Measurements from ENCODE around the gene AATF.

AATF gene

DNA sequence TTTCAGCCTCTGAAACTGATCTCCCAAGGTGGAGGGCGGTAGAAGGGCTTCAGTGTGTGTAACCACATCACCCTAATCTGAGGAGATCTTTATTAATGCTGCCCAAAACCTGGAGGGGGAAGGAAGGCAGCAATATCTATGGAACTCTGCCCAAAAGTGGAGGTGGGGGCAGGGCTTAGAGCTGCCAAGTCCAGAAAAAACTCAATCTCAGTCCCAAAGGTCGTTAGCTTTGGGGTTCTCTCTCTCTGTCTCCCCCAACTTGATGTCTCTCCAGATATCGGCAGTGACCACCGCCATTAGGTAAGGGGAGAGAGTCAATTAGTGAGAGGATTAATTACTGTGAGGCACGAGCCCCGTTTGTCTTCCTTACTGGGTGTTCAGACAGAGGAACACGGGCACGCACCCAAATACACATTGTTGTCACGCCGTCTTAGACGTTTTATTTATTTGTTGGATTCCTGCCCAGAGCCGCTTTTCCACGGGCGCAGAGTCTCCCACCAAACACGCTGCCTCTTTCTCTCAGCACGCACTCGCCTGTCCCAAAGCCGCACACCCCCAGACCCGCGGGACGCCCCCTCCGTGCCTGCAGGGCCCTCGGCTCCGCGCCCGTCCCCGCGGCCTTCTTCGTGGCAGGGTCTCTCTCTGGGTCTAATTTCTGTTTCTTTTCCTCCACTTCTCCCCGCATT, 16.9 kb upstream of the AATF start:
- DNase-seq, result peak; percentile 32

DNA sequence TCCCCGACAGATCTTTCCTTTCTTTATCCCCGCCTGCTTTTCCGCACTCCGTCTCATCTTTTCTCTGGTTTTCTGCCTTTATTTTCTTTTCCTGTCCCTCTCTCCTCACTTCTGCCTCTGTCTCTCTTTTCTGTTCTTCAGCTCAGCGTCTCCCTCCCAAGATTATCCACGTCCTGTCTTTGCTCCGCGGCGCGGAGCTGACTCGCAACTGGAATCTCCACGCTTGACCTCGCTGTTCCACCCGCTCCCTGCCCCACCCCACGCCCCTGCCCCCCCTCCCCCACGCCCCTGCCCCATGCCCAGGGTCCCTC, 16.4 kb upstream of the AATF start:
- DNase-seq, result no peak

DNA sequence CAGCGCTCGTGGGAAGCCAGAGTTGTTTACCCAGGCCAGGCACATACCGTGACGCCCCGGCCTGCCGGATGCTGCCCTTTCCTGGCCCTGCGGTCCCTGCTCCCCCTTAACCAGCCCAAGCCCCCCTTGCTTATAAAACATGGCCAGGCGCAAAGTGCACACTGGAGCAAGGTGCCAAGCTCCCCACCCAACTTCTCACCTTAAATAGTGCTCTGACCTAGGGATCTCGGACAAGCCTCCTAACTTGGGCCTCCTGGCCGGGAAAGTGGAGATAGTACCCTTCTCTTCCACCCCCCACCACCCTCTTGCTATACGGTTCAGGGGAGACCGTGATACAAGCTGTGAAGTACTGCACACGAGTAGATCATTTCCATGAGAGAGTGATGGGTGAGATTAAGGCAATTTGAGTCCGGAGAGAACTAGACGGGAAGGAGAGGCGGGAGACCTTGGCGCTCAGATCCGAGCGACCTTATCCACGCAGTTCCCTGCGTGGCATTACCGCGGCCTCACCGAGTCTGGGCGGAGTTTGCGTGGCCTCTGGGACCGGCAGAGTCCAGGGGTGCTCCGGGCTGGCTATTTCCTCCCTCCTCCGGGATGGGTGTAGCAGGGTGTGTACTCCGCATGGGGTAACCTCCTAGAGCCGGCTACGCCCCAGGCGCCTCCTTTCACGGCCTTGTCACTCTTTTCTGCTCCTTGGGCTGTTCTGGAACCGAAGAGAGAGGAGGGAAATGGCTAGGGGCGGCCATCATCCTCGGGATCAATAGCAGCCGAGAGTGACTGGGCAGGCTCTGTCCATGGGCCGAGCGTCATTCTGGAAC, 15.9 kb upstream of the AATF start:
- DNase-seq, result no peak

DNA sequence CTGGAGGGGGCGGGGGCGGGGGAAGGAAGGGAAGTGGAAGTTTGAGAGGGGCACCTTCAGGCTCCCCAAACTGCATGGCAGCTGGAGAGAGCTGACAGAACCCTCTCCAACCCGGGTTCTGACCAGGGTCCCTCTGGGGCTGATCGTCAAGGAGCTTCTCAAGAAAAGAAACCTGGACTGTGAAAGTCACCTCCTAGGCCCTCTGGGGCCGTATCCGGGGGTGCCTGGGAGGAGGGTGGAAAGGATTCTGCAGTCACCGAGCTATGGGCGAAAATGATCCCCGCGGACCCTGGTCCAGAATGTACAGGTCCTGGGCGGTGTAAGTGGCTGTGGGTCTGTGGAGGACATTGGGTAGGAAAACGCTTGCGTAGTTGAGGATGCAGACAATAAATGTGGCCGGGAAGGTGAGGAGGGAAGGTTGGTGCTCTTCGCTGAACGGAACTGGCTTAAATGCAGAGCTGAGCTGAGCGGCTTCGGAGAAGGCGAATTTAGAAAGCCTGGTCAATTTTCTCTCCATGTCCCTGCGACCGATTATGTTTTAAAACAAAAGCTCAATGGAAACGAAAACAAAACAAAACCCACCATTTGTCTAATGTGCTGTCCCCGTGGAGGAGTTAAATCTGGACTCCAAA, 15.1 kb upstream of the AATF start:
- no peak for DNase-seq

DNA sequence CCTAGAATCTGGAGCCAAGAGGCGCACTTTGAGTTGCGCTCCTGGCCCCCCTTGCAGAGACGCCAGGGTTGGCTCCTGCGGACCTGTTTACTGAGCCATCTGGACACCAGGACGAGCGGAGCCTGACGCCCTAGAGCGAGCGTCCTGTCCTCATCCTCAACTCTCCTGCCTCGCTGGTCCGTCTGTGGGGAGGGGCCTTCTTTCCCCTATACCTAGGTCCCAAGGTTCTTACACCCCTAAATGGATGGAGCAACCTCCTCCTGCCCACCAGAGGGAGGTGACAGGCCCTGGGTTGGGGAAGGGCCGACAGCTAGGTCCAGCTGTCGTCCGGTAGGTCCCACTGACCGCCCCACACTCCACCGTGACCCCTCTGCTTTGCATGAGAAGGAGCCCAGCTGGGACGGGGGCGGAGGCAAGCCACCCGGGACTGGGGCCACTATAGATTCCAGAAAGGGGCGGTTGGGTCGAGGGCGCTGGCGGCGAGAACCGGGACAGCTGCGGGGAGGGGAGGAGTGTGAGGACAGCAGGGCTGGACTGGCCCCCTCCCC, 14.5 kb upstream of the AATF start:
- no peak for DNase-seq

DNA sequence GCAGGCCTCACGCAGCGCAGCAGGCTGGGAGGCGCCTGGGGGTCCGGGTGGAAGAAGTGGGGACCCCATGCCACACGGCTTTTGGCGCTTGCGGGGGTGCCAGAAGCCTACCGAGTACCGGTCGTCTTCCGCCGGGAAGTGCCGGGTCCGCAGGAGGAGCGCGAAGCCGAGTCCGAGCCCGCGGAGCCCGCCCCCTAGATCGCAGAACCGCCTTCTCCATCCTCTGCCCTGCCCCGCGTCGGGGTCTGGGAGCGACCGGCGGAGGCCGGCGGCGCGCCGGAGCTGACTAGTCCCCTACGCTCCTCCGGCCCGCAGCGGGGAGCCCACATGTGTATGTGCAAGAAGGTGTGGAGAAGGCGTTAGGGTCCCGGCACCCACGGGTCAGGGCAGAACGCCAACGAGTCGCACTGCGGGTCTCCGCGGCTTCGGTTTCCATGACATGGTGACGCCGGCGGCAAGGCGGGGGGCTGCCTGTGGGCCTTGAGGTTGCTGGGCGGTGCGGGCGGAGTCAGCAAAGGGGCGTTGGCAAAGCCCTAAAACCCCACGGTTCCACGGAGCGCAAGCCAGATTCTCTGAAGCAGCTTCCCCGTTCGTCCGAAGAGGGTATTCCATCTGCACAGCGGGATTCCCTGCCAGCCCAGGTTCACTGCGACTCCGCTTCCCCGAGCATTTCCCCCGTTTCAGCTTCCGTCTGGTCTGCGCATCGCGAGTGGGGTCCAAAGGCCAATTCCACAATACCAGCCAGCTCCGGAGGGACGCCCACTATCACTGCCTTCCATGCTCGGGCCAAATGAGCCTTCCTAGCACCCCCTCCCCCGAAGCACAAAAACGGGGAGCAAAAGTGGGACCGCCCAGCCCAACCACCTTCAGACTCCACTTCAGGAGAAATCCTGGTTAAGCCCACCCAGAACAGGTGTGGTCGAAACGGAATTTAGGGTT, 13.8 kb upstream of the AATF start:
- no peak for DNase-seq

DNA sequence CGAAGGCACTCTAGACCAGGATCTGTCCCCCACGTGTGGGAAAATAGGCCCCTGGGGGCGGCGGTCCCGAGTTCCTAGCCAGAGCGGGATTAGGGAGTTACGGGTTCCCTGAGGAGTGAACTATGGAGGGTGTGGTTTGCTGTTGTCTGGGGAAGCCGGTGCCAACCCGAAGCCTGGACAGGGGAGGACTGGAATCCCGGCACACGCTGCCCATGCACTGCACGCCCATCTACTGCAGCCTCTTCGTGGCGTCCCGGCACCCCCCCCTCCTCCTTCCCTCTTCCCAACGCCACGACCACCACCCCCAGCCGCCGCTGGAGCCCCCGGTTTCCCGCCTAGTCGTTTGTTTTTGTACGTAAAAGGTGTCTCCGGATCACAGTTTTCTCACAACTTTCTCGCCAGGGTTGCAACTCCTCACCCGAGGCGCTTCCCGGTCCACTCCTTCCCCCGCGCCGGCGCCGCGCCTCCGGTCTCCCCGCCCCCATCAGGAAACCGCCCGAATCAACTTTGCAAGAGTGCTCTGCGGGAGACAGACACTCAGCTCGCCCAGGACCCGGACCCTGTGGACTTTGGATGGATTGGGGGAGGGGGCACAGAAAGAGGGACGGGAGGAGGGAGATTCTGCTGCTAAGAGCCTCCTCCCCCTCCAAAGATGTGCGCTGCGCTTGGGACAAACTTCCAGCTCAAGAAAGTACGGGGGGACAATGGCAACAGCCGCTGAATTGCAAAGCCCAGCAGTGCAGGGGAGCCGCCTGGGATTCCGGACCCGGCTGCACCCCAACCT, 12.9 kb upstream of the AATF start:
- DNase-seq, result no peak

DNA sequence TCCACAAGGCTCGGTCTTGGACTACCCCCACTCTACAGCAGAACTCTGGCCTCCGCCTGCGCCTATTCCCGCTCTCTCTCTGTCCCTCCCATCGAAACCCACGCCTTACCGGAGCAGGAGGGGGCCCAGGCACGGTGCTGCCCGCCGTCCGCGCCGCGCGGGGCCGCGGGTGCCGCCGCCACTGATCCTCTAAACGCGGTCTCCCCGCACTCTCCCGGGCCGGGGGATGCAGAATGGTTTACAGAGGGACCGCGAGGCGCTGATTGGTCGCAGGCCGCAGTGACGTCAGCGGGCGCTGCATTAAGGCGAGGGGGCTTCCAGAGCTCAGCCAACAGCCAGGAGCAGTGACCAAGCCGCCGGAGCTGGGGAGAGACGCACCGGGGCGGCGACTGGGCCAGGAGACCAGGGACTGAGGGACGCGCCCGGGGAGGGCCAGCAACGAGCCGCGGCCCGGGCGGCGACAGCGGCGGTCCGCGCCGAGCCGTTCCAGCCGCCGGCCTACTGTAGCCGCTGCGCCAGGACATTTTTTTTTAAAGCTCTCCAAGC, 12.2 kb upstream of the AATF start:
- no peak for DNase-seq

DNA sequence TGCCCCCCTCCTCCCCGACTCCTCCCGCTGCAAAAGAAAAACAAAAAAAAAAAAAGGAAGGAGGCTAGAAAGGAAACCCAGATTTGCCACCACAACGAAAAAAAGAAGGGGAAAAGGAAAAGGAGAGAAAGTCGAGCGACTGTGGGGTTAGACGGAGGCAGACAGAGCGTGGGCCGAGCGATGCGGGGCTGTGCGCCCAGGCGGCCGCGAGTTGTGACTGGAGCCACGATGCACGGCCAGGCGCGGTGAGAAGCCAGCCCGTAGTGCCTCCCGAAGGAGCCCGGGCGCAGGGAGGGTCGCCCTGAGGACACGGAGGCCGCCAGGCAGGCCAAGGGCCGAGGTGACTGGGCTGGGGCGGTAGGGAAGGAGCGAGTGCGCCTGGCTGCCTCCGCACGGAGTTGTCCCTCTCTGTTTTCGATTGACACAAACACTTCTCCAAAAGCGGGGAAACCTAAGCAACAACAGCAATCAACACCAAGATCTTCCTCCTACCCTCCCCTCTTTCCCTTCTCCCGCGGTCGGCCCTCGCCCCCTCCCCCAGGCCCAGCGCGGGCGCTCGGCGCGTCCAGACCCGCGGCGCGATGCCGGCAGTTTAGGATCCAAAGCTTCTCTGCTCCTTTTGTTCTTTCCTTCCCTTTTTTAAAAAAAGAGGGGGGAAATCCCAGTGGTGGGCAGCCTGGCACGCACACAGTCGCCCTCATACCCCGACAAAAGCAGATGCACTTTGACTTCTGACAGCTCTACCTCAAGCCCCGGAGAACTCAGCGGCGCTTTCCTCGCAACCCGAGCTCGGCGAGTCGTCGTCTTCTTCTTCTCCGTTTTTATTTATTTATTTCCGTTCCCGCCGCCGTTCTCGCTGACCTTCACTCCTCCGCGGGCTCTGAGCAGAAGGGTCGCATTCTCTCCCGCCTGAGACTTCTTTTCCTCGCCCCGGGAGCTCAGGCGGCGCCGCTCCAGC, 11.5 kb upstream of the AATF start, which contains the start of gene LHX1:
LHX1 (plus strand) TSS at position 475 of the 958 bp plus-strand sequence. CDS start 723 bp downstream, outside the sequence.
- DNase-seq, result no peak

DNA sequence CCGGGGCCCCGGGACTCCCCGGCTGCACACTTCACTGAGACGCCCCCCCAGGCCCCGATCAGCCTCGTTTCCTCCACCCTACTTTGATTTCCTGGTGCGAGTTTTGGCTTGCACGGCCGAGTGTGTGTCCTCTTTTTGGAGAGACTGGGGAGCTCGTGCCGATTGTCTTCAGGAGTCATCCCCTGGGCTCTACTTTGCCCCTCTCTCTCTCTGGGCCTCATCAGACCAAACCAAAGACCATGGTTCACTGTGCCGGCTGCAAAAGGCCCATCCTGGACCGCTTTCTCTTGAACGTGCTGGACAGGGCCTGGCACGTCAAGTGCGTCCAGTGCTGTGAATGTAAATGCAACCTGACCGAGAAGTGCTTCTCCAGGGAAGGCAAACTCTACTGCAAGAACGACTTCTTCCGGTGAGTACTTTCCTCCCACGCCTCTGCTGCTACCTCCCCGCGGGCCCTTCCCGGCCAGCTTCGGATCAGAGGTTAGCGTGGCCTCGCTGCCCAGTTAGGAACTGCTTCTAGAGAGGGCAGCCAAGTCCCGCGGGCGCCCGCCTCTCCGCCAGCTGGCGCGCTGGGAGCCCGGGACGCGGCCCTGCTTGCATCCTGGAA, 10.7 kb upstream of the AATF start:
- no peak for DNase-seq

DNA sequence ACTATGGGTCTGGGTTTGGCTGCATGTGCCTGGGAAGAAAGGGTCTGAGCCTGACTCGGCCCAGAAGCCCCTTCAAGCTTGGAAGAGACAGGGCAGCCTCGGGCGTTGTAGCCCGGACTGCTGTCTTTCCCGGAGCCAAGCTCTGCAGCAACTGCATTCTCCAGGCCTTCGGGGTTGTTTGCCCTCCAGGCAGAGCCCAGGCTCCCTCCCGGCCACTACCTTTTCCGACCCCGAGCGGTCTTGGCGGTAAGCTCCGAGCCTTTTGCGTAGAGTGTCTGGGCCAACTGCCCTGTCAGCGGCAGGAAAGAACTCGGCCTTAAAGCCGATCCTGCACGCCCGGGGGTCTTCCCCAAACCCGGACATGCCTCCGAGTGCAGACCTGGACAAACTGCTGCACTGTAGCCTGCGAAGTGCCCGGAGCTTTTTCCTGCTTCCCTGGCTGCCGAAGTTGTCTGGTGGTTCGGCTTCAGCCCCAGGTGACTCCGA, 10.1 kb upstream of the AATF start:
- no peak for DNase-seq

DNA sequence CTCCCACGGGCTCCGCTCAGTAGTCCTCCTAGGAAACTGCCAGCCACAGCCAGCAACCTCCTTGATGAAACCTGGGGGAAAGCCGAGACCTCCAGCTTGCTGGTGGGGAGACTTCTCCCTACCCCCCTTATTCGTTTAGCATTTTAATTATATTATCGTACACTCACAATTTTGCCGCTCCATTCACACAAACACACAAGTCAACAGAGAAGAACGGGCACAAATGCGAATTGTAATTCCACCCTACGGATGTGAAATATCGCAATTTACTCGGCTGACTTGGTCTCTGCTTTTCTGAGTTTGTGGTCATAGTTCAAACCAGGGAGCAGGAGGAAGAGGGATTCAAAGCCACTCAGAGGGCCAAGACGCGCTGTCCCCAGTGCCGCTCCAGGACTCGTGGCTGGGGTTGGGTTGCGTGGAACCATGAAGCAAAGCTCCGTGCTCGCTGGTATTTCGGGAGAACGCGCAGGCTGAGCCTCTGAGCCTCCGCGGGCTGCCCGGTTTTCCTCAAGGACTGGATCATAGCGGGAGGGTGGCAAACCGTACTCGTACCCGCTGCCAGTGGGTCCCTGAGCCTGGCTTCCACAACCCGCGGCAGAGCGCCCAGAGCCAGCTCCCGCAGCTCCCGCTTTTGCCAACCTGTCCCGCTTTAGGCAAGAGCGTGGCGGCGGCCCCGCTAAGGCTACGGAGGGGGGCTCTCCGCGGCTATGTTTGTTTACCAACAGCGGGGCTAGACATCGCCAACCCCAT, 9.5 kb upstream of the AATF start:
- no peak for DNase-seq

DNA sequence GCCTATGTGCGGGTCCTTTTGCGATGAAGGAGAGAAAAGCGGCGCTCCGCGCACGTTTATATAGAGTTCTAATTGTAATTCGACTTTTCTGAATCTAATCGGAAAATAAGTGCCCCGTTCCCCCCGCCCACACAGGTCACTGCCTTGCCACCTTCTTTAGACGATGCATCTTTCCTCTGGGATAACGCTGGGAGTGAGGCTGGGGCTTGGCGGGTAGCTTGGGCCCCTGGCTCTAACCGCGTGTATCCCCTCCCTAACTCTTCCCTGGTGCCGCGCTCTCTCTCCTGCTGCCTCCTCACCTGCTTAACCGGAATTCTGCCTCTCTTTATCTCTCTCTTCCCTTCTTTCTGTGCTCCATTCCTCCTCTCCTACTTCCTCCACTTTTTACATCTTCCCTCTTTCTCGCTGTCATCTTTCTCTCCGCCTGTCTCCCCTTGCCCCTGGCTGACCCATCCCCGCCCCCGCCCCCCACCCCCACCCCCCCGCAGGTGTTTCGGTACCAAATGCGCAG, 8.9 kb upstream of the AATF start:
- no peak for DNase-seq

DNA sequence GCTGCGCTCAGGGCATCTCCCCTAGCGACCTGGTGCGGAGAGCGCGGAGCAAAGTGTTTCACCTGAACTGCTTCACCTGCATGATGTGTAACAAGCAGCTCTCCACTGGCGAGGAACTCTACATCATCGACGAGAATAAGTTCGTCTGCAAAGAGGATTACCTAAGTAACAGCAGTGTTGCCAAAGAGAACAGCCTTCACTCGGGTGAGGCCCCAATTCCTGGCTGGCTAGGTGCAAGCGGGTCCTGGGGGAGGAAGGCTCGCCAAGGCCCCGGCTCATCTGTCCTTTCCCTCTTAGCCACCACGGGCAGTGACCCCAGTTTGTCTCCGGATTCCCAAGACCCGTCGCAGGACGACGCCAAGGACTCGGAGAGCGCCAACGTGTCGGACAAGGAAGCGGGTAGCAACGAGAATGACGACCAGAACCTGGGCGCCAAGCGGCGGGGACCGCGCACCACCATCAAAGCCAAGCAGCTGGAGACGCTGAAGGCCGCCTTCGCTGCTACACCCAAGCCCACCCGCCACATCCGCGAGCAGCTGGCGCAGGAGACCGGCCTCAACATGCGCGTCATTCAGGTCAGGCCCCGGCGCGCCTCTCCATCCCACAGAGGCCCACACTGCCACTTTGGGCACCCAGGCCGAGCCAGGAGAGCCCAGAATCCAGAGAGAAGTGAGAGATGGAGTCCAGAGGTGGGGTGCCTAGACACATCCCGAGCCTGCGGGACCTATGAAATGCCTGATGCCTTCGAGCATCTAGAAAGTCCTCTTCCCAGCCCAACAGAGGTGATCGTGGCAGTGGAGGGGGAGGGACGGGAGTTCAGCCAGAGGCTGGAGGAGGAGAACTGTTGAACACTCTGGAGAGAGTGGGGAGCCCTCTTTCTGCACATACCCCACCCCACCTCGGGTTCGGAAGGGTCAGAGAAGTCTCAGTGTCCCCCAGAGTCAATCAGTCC, 8.2 kb upstream of the AATF start:
- no peak for DNase-seq

DNA sequence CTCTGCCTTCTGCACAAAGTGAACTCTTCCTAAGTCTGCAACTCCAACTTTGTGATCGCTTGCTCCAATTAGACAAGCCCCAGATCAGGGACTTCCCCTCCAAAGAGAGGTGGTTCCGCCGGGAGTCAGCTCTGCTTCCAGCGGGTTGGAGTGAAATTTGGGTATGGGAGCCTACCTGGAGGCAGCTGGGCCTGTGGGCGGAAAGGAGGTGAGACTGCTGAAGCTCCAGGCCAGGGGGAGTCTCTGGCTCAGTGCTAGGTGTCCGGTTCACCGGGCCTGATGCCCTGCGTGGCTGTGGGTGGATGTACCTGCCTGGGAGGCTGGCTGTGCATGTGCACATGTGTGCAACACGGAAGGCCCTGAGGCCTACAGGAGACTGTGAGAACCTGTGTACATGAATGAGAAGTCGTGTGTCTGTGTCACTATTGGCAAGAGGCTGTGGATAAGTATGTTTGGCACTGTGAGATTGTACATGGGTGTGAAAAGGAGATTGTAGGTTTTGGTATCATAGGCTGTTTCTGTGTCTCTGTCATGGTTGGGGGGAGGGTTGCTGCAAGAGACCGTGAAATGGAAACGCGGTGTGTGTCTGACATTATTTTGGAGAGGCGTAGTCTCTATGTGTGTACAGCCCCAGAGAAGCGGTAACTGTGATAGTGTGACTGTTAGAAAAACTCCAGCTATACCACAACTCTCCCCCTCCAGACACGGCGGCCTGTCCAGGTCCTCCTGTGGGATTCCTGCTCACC, 7.3 kb upstream of the AATF start:
- DNase-seq, result no peak

DNA sequence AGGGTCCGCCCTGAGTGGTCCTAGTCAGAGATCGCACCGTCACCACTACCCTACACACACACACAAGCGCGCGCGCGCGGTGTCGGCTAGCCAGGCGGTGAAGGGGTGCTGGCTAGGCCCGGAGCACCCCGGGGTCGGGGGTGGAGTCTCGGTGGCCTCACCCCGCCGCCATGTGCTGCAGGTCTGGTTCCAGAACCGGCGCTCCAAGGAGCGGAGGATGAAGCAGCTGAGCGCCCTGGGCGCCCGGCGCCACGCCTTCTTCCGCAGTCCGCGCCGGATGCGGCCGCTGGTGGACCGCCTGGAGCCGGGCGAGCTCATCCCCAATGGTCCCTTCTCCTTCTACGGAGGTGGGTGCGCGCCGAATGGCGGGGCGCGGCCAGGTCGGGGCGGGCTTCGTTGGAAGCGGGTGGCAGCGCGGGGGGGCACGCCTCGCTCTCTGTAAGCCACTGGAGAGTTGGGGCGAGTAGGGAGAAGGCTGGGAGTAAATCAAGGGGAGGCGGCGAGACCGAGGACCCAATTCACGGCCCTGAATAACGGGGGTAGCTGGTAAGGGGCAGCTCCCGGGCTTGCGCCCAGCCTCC, 6.6 kb upstream of the AATF start:
- DNase-seq, result no peak

All from RPMI8226 (cell line).